HG03066 (cell line): Measurements from ENCODE around the gene BBS7.

Experiments
- ATAC-seq: cut with Tn5 transposase; IDR thresholded peaks from one replicate; pipeline ENCODE4 v1.9.1; 2021; ENCODE audit warnings: low read depth; ENCODE audit not compliant: unreplicated experiment

BBS7 gene

GRCh38 chr4:121869841-121870822 is at the start of gene BBS7:
TSS of gene BBS7 (minus strand) at chr4:121870474. CDS start at chr4:121870313, 161 bp downstream.
- peak; percentile 98 for ATAC-seq

GRCh38 chr4:121913667-121914066 is 43.4 kb upstream of the BBS7 start:
- ATAC-seq: no peak

GRCh38 chr4:121908346-121908745 is 38.1 kb upstream of the BBS7 start:
- no peak for ATAC-seq

GRCh38 chr4:121900132-121900983 is 30.1 kb upstream of the BBS7 start:
- ATAC-seq: peak; percentile 95

GRCh38 chr4:121898150-121898549 is 27.9 kb upstream of the BBS7 start:
- ATAC-seq: no peak

GRCh38 chr4:121888134-121888533 is 17.9 kb upstream of the BBS7 start:
- ATAC-seq: no peak

- no peak for ATAC-seq
These were observed 14.8 kb upstream of the BBS7 start for GRCh38 chr4:121885115-121885514.

GRCh38 chr4:121881158-121881557 is 10.9 kb upstream of the BBS7 start:
- no peak for ATAC-seq

GRCh38 chr4:121879135-121879534 is 8.9 kb upstream of the BBS7 start:
- ATAC-seq: no peak

GRCh38 chr4:121877041-121877773 is 6.9 kb upstream of the BBS7 start:
- ATAC-seq: no peak

GRCh38 chr4:121876070-121876469 is 5.8 kb upstream of the BBS7 start:
- no peak for ATAC-seq

- no peak for ATAC-seq
These were observed 5.4 kb upstream of the BBS7 start for GRCh38 chr4:121875652-121876051.

GRCh38 chr4:121873604-121874003 is 3.3 kb upstream of the BBS7 start:
- ATAC-seq: peak; percentile 18

- no peak for ATAC-seq
These were observed 6.5 kb downstream of the BBS7 start for GRCh38 chr4:121863799-121864198.

- ATAC-seq: no peak
These were observed 8.8 kb downstream of the BBS7 start for GRCh38 chr4:121861426-121861825.

- ATAC-seq: no peak
These were observed 10.2 kb downstream of the BBS7 start for GRCh38 chr4:121860121-121860520.

- ATAC-seq: no peak
These were observed 18.9 kb downstream of the BBS7 start for GRCh38 chr4:121851354-121851753.

- ATAC-seq: no peak
These were observed 23.6 kb downstream of the BBS7 start for GRCh38 chr4:121846662-121847061.

- no peak for ATAC-seq
These were observed 27.4 kb downstream of the BBS7 start for GRCh38 chr4:121842862-121843261.

GRCh38 chr4:121838136-121838535 is 32.1 kb downstream of the BBS7 start:
- no peak for ATAC-seq

- no peak for ATAC-seq
These were observed 40.8 kb downstream of the BBS7 start for GRCh38 chr4:121829511-121829910.
